HEK293 (cell line): ENCODE measurements around the gene FASTK.

Experiments
- FEZF1 ChIP-seq: fragments of 450-650 bp; formaldehyde crosslinking; IDR thresholded peaks from 2 replicates; pipeline ENCODE4 v1.5.1; 2016; ENCODE audit warnings: missing biosample characterization, missing genetic modification characterization
- KLF7 ChIP-seq: fragments of 450-650 bp; formaldehyde crosslinking; IDR thresholded peaks from 2 replicates; pipeline ENCODE4 v1.5.1; 2016; ENCODE audit warnings: missing biosample characterization, missing genetic modification characterization, borderline replicate concordance
- PRDM4 ChIP-seq: fragments of 450-650 bp; formaldehyde crosslinking; IDR thresholded peaks from 2 replicates; pipeline ENCODE4 v1.5.1; 2017; ENCODE audit warnings: missing biosample characterization, missing genetic modification characterization
- SALL2 ChIP-seq: fragments of 450-650 bp; formaldehyde crosslinking; IDR thresholded peaks from 2 replicates; pipeline ENCODE4 v1.5.0; 2017; ENCODE audit warnings: missing biosample characterization, mild to moderate bottlenecking, missing genetic modification characterization, borderline replicate concordance
- SCRT2 ChIP-seq: fragments of 450-650 bp; formaldehyde crosslinking; IDR thresholded peaks from 2 replicates; pipeline ENCODE4 v1.5.1; 2016; ENCODE audit warnings: missing biosample characterization, missing genetic modification characterization
- TRIM28 ChIP-seq: IDR thresholded peaks from 2 replicates; pipeline ENCODE4 v1.6.1; 2011; ENCODE audit warnings: low read length, control low read depth, borderline replicate concordance
- ZNF146 ChIP-seq: fragments of 450-650 bp; formaldehyde crosslinking; IDR thresholded peaks from 2 replicates; pipeline ENCODE4 v1.5.1; 2016; ENCODE audit warnings: missing biosample characterization, missing genetic modification characterization
- ZNF239 ChIP-seq: fragments of 450-650 bp; formaldehyde crosslinking; IDR thresholded peaks from 2 replicates; pipeline ENCODE4 v1.5.1; 2016; ENCODE audit warnings: missing biosample characterization, missing genetic modification characterization
- ZNF266 ChIP-seq: fragments of 450-650 bp; formaldehyde crosslinking; IDR thresholded peaks from 2 replicates; pipeline ENCODE4 v1.5.1; 2016; ENCODE audit warnings: missing biosample characterization, missing genetic modification characterization, low read depth
- ZNF292 ChIP-seq: fragments of 450-650 bp; formaldehyde crosslinking; IDR thresholded peaks from 2 replicates; pipeline ENCODE4 v1.5.1; 2016; ENCODE audit warnings: low read depth, missing biosample characterization, missing genetic modification characterization, borderline replicate concordance
- ZNF350 ChIP-seq: fragments of 450-650 bp; formaldehyde crosslinking; IDR thresholded peaks from 2 replicates; pipeline ENCODE4 v1.5.0; 2017; ENCODE audit warnings: missing biosample characterization, mild to moderate bottlenecking, missing genetic modification characterization
- ZNF518A ChIP-seq: fragments of 450-650 bp; formaldehyde crosslinking; conservative IDR thresholded peaks from 2 replicates; pipeline ENCODE4 v1.5.1; 2016; ENCODE audit warnings: low read depth, missing biosample characterization, missing genetic modification characterization
- ZNF549 ChIP-seq: fragments of 450-650 bp; IDR thresholded peaks from 2 replicates; pipeline ENCODE4 v1.5.1; 2018; ENCODE audit warnings: missing biosample characterization, missing genetic modification characterization, mild to moderate bottlenecking, inconsistent platforms, moderate library complexity
- ZNF558 ChIP-seq: fragments of 450-650 bp; formaldehyde crosslinking; IDR thresholded peaks from 2 replicates; pipeline ENCODE4 v1.5.1; 2016; ENCODE audit warnings: missing biosample characterization, missing genetic modification characterization
- ZNF571 ChIP-seq: fragments of 450-650 bp; formaldehyde crosslinking; IDR thresholded peaks from 2 replicates; pipeline ENCODE4 v1.5.0; 2017; ENCODE audit warnings: missing biosample characterization, missing genetic modification characterization
- ZNF623 ChIP-seq: fragments of 450-650 bp; formaldehyde crosslinking; IDR thresholded peaks from 2 replicates; pipeline ENCODE4 v1.5.1; 2016; ENCODE audit warnings: missing biosample characterization, missing genetic modification characterization
- ZNF629 ChIP-seq: fragments of 450-650 bp; formaldehyde crosslinking; IDR thresholded peaks from 2 replicates; pipeline ENCODE4 v1.5.1; 2017; ENCODE audit warnings: missing biosample characterization, missing genetic modification characterization
- ZNF660 ChIP-seq: fragments of 450-650 bp; IDR thresholded peaks from 2 replicates; pipeline ENCODE4 v1.5.1; 2018; ENCODE audit warnings: missing biosample characterization, mild to moderate bottlenecking, missing genetic modification characterization
- ZNF830 ChIP-seq: fragments of 450-650 bp; IDR thresholded peaks from 2 replicates; pipeline ENCODE4 v1.5.0; 2018; ENCODE audit warnings: missing biosample characterization, missing genetic modification characterization, low read depth, mild to moderate bottlenecking, moderate library complexity
- ZNF843 ChIP-seq: fragments of 450-650 bp; formaldehyde crosslinking; IDR thresholded peaks from 2 replicates; pipeline ENCODE4 v1.5.1; 2016; ENCODE audit warnings: missing biosample characterization, missing genetic modification characterization
- ZXDB ChIP-seq: fragments of 450-650 bp; formaldehyde crosslinking; IDR thresholded peaks from 2 replicates; pipeline ENCODE4 v1.5.1; 2016; ENCODE audit warnings: missing biosample characterization, missing genetic modification characterization
- TF ChIP-seq, protein P1 (sequence below): fragments of 450-650 bp; IDR thresholded peaks from 2 replicates; pipeline ENCODE4 v1.5.1; 2018; ENCODE audit warnings: missing biosample characterization, missing genetic modification characterization
- TF ChIP-seq, protein P2 (sequence below): fragments of 450-650 bp; formaldehyde crosslinking; IDR thresholded peaks from 2 replicates; pipeline ENCODE4 v1.5.1; 2016; ENCODE audit warnings: missing biosample characterization, missing genetic modification characterization
- TF ChIP-seq, protein P3 (sequence below): fragments of 450-650 bp; formaldehyde crosslinking; IDR thresholded peaks from 2 replicates; pipeline ENCODE4 v1.5.1; 2016; ENCODE audit warnings: missing biosample characterization, missing genetic modification characterization
- TF ChIP-seq, protein P4 (sequence below): fragments of 450-650 bp; formaldehyde crosslinking; IDR thresholded peaks from 2 replicates; pipeline ENCODE4 v1.5.1; 2016; ENCODE audit warnings: missing biosample characterization, missing genetic modification characterization, low read depth

Gene FASTK

DNA sequence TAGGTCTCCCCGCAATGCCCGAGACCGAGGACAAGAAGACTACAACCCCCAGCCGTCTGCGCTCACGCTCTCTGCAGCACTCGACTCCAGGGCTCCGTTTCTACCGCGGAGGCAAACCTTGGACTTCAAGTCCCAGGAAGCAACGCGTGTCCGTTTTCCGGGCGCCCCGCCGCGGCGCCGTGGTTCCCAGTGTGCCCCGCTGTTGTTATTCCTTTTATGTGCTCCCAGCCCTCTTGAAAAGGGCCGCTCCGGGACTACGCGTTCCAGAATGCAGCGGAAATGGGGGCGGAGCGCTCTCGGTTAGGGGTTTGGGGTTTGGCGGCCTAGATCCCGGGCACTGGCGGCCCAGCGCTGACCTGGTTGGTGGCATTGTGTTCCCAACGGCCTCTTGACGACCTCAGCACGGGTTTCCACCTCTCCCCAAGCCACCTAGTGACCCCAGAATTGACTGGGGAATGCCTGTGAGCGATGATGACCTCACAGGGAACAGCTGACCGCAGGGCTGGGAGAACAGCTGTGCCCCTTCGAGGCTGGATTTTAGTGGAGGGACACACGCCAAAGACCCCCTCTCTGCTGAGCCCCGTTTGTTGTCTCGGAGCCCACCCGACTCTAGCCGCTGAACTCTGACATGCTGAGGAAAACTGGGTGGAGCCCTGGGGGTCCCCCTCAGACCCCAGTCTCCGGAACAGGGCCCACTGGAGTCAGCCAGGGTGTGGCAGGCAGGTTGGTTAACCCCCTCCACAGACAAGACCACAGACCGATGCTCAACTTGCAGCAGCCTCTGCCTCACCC lies 22.4 kb downstream of the FASTK start (continued):
- TF ChIP-seq, protein P1, sequence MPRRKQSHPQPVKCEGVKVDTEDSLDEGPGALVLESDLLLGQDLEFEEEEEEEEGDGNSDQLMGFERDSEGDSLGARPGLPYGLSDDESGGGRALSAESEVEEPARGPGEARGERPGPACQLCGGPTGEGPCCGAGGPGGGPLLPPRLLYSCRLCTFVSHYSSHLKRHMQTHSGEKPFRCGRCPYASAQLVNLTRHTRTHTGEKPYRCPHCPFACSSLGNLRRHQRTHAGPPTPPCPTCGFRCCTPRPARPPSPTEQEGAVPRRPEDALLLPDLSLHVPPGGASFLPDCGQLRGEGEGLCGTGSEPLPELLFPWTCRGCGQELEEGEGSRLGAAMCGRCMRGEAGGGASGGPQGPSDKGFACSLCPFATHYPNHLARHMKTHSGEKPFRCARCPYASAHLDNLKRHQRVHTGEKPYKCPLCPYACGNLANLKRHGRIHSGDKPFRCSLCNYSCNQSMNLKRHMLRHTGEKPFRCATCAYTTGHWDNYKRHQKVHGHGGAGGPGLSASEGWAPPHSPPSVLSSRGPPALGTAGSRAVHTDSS (tag by site-specific recombination): no peak
- TF ChIP-seq ZNF629 (tag by site-specific recombination) (peak; percentile 98), ZNF830 (tag by site-specific recombination) (no peak), ZXDB (tag by site-specific recombination) (peak; percentile 94), SALL2 (tag by site-specific recombination) (no peak), ZNF518A (tag by site-specific recombination) (no peak), ZNF146 (tag by site-specific recombination) (no peak), ZNF558 (tag by site-specific recombination) (no peak), KLF7 (tag by site-specific recombination) (no peak; the same call in 1 of the 2 replicates), ZNF549 (tag by site-specific recombination) (no peak), SCRT2 (no peak), ZNF623 (tag by site-specific recombination) (0 out of 2 replicates have a peak, but pooled peaks have one; percentile 12), ZNF350 (tag by site-specific recombination) (no peak), ZNF292 (tag by site-specific recombination) (no peak), ZNF660 (no peak), ZNF266 (no peak), FEZF1 (tag by site-specific recombination) (peak; percentile 61), TRIM28 (0 out of 2 replicates have a peak, but pooled peaks have one; percentile 26), PRDM4 (peak; percentile 55; the same call in 1 of the 2 replicates), ZNF843 (tag by site-specific recombination) (peak; percentile 54; the same call in 1 of the 2 replicates), ZNF571 (tag by site-specific recombination) (no peak), ZNF239 (tag by site-specific recombination) (no peak)
- TF ChIP-seq, protein P2, sequence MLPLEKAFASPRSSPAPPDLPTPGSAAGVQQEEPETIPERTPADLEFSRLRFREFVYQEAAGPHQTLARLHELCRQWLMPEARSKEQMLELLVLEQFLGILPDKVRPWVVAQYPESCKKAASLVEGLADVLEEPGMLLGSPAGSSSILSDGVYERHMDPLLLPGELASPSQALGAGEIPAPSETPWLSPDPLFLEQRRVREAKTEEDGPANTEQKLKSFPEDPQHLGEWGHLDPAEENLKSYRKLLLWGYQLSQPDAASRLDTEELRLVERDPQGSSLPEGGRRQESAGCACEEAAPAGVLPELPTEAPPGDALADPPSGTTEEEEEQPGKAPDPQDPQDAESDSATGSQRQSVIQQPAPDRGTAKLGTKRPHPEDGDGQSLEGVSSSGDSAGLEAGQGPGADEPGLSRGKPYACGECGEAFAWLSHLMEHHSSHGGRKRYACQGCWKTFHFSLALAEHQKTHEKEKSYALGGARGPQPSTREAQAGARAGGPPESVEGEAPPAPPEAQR (tag by site-specific recombination): no peak
- TF ChIP-seq, protein P3, sequence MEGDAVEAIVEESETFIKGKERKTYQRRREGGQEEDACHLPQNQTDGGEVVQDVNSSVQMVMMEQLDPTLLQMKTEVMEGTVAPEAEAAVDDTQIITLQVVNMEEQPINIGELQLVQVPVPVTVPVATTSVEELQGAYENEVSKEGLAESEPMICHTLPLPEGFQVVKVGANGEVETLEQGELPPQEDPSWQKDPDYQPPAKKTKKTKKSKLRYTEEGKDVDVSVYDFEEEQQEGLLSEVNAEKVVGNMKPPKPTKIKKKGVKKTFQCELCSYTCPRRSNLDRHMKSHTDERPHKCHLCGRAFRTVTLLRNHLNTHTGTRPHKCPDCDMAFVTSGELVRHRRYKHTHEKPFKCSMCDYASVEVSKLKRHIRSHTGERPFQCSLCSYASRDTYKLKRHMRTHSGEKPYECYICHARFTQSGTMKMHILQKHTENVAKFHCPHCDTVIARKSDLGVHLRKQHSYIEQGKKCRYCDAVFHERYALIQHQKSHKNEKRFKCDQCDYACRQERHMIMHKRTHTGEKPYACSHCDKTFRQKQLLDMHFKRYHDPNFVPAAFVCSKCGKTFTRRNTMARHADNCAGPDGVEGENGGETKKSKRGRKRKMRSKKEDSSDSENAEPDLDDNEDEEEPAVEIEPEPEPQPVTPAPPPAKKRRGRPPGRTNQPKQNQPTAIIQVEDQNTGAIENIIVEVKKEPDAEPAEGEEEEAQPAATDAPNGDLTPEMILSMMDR (tag by site-specific recombination): no peak
- TF ChIP-seq, protein P4, sequence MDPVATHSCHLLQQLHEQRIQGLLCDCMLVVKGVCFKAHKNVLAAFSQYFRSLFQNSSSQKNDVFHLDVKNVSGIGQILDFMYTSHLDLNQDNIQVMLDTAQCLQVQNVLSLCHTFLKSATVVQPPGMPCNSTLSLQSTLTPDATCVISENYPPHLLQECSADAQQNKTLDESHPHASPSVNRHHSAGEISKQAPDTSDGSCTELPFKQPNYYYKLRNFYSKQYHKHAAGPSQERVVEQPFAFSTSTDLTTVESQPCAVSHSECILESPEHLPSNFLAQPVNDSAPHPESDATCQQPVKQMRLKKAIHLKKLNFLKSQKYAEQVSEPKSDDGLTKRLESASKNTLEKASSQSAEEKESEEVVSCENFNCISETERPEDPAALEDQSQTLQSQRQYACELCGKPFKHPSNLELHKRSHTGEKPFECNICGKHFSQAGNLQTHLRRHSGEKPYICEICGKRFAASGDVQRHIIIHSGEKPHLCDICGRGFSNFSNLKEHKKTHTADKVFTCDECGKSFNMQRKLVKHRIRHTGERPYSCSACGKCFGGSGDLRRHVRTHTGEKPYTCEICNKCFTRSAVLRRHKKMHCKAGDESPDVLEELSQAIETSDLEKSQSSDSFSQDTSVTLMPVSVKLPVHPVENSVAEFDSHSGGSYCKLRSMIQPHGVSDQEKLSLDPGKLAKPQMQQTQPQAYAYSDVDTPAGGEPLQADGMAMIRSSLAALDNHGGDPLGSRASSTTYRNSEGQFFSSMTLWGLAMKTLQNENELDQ (tag by site-specific recombination): no peak
